Kidney epithelial cell (primary cell): ENCODE data around the gene ABO. TPM values are rescaled to one million over a fixed set of nuclear protein-coding genes. Genes with fewer than 3 reads are reported as not detected.
"Not testable (repeated sequence)": the region's sequence is repeated elsewhere in the genome, so short reads cannot be mapped to it uniquely, and the experiment has no call there.

ENCODE experiments used
- DNase-seq: peaks from one replicate; pipeline ENCODE4 v3.0.0-alpha.2; 2010; ENCODE audit warnings: low read depth
- H3K27me3 ChIP-seq: 2 replicates; pipeline ENCODE4 v1.6.0; 2011; ENCODE audit warnings: low read length; ENCODE audit not compliant: control insufficient read depth, insufficient read depth
- H3K36me3 ChIP-seq: 2 replicates; pipeline ENCODE4 v1.5.1; 2011; ENCODE audit warnings: low read length; ENCODE audit not compliant: control insufficient read depth, insufficient read depth
- H3K4me3 ChIP-seq: 2 replicates; pipeline ENCODE4 v1.5.1; 2011; ENCODE audit warnings: low read depth, mild to moderate bottlenecking, control low read depth, low read length
- CTCF ChIP-seq: IDR thresholded peaks from 2 replicates; pipeline ENCODE4 v1.5.1; 2011; ENCODE audit warnings: mild to moderate bottlenecking, moderate library complexity, low read length, control low read depth, inconsistent platforms; ENCODE audit not compliant: insufficient read depth, poor library complexity, severe bottlenecking
- total RNA-seq: library from RNA; depleted of rRNA; stranded (reverse); fragments of >200 nt; gene quantifications from 2 replicates; pipeline ENCODE4 v1.2.3, GENCODE V29; 2015

ABO gene
- total RNA-seq, 1 donor from 2014 or later, result 1.8 TPM

GRCh38 chr9:133305731-133306130 is 30.7 kb upstream of the ABO start:
- TF ChIP-seq CTCF, result no peak
- H3K27me3 ChIP-seq, result peaks cover 20% of the 10 kb centered on the region
- no peak overlapping the region for H3K4me3 ChIP-seq
- DNase-seq, result no peak
- H3K36me3 ChIP-seq, result no peaks in the 10 kb centered on the region

GRCh38 chr9:133304477-133305377 is 29.7 kb upstream of the ABO start:
- DNase-seq, result no peak
- Histone ChIP-seq H3K36me3 (no peaks in the 10 kb centered on the region), H3K27me3 (peaks cover 20% of the 10 kb centered on the region), H3K4me3 (no peak overlapping the region)
- no peak for TF ChIP-seq CTCF

GRCh38 chr9:133304158-133304470 is 29.1 kb upstream of the ABO start:
- H3K36me3 ChIP-seq, result no peaks in the 10 kb centered on the region
- H3K4me3 ChIP-seq, result no peak overlapping the region
- DNase-seq, result no peak
- no peak for TF ChIP-seq CTCF
- peaks cover 20% of the 10 kb centered on the region for H3K27me3 ChIP-seq

- peaks cover 20% of the 10 kb centered on the region for H3K27me3 ChIP-seq
- no peak for DNase-seq
- TF ChIP-seq CTCF, result no peak
- H3K36me3 ChIP-seq, result no peaks in the 10 kb centered on the region
- no peak overlapping the region for H3K4me3 ChIP-seq
Measured at GRCh38 chr9:133303266-133304157, 28.5 kb upstream of the ABO start.

GRCh38 chr9:133301253-133302230 is 26.5 kb upstream of the ABO start:
- Histone ChIP-seq H3K4me3 (no peak overlapping the region), H3K27me3 (peaks cover 17% of the 10 kb centered on the region), H3K36me3 (no peaks in the 10 kb centered on the region)
- TF ChIP-seq CTCF, result no peak
- no peak for DNase-seq

- H3K36me3 ChIP-seq, DNase-seq, H3K4me3 ChIP-seq: not testable (repeated sequence)
- peaks cover 17% of the 10 kb centered on the region for H3K27me3 ChIP-seq
Measured at GRCh38 chr9:133299996-133300395, 25.0 kb upstream of the ABO start.
